HCT116 (cell line): Measurements from ENCODE around the gene EMSY.

Experiments used
- CTCF ChIP-seq, 3 experiments: fragments of 200-600 bp in 1 of 3; sonication (generic) in 1 of 3; IDR thresholded peaks in 2 of 3; conservative IDR thresholded peaks in 1 of 3; 2 replicates each; pipeline ENCODE4 v1.5.1; 2012 to 2017; ENCODE audit warnings: low read depth in 2 of 3, low read length in 2 of 3, antibody characterized with exemption in 1 of 3, borderline replicate concordance in 1 of 3, control low read depth in 1 of 3, mild to moderate bottlenecking in 1 of 3, mixed read lengths in 1 of 3, mixed run types in 1 of 3, moderate library complexity in 1 of 3; ENCODE audit not compliant: insufficient read depth in 1 of 3
- EZH2 ChIP-seq: fragments of 200-600 bp; sonication (generic); IDR thresholded peaks from 2 replicates; pipeline ENCODE4 v1.6.1; 2017; ENCODE audit warnings: antibody characterized with exemption, mixed run types
- JUND ChIP-seq: IDR thresholded peaks from 2 replicates; pipeline ENCODE4 v1.6.1; 2012
- POLR2AphosphoS5 ChIP-seq: IDR thresholded peaks from 2 replicates; pipeline ENCODE4 v1.6.1; 2011; ENCODE audit warnings: mild to moderate bottlenecking, low read depth, low read length, moderate library complexity
- RAD21 ChIP-seq: IDR thresholded peaks from 2 replicates; pipeline ENCODE4 v1.6.1; 2012; ENCODE audit warnings: low read depth, mild to moderate bottlenecking
- REST ChIP-seq: IDR thresholded peaks from 2 replicates; pipeline ENCODE4 v1.6.1; 2012; ENCODE audit warnings: low read depth
- ZFX ChIP-seq: fragments of 450-650 bp; IDR thresholded peaks from 2 replicates; pipeline ENCODE4 v1.6.1; 2017

- TF ChIP-seq CTCF (IDR thresholded peaks at IDR 0.05 in 2 of 3, conservative IDR thresholded peaks at IDR 0.05 in 1 of 3; ENCODE audit: borderline replicate concordance in 1 of 3, insufficient read depth in 1 of 3, low read depth in 2 of 3, low read length in 2 of 3): no peak
- TF ChIP-seq REST: no peak
- no peak for TF ChIP-seq ZFX
- TF ChIP-seq JUND: no peak
- TF ChIP-seq POLR2AphosphoS5: no peak
- TF ChIP-seq EZH2: no peak
- no peak for TF ChIP-seq RAD21
These were observed 156.9 kb downstream of the EMSY start for GRCh38 chr11:76601724-76602123.
